Upper lobe of left lung (tissue), 6 donors: ENCODE measurements around the gene TLDC2. TPM values are rescaled to one million over a fixed set of nuclear protein-coding genes. Genes with fewer than 3 reads are reported as not detected.

Source experiments
- ATAC-seq, 2 donors: fragments of 200-7000 bp; cut with Tn5 transposase; one replicate each; pipeline ENCODE4 v1.9.1; 2022; ENCODE audit warnings: mild to moderate bottlenecking in 2 of 2, moderate library complexity in 2 of 2; ENCODE audit not compliant: low FRiP score in 2 of 2
- DNase-seq, 2 donors: peaks; one replicate each; pipeline ENCODE4 v3.0.0-alpha.2; 2019 to 2020
- H3K27ac ChIP-seq, 4 donors: fragments of 200-600 bp; sonication (generic); one replicate each; pipeline ENCODE4 v1.5.1; 2016 to 2019
- H3K27me3 ChIP-seq, 4 donors: fragments of 200-600 bp; sonication (generic); one replicate each; pipeline ENCODE4 v1.5.1; 2017 to 2019
- H3K36me3 ChIP-seq, 4 donors: fragments of 200-600 bp; sonication (generic); one replicate each; pipeline ENCODE4 v1.5.1; 2016 to 2019
- H3K4me1 ChIP-seq, 4 donors: fragments of 200-600 bp; sonication (generic); one replicate each; pipeline ENCODE4 v1.5.1; 2018 to 2019
- H3K4me3 ChIP-seq, 4 donors: fragments of 200-600 bp; sonication (generic); one replicate each; pipeline ENCODE4 v1.5.1; 2017 to 2019; ENCODE audit warnings: mild to moderate bottlenecking in 2 of 4, moderate library complexity in 1 of 4
- H3K9me3 ChIP-seq, 4 donors: fragments of 200-600 bp; sonication (generic); one replicate each; pipeline ENCODE4 v1.5.1; 2018 to 2019
- EP300 ChIP-seq, 4 donors: sonication (generic); formaldehyde crosslinking; IDR thresholded peaks; one replicate each; pipeline ENCODE4 v1.5.1; 2017; ENCODE audit warnings: antibody characterized with exemption in 4 of 4, control low read depth in 2 of 4
- POLR2A ChIP-seq, 4 donors: fragments of 450-650 bp; IDR thresholded peaks; one replicate each; pipeline ENCODE4 v1.5.1; 2016 to 2017; ENCODE audit warnings: antibody characterized with exemption in 4 of 4, mild to moderate bottlenecking in 2 of 4
- POLR2AphosphoS5 ChIP-seq, 2 donors: sonication (generic); formaldehyde crosslinking; IDR thresholded peaks; one replicate each; pipeline ENCODE4 v1.5.1; 2017; ENCODE audit warnings: antibody characterized with exemption in 2 of 2
- WGBS, 2 donors: methylation state at CpG; one replicate each; pipeline ENCODE4 v1.1.5; 2017 to 2018; 5-methylcytosine and 5-hydroxymethylcytosine counted together
- total RNA-seq, 6 donors: library from RNA; depleted of rRNA in 4 of 6; stranded (reverse); fragments of >200 nt in 4 of 6; gene quantifications; one replicate each; pipeline versions ENCODE4 v1.1.0 to v1.2.1, GENCODE V29; 2016 to 2021
- TF ChIP-seq, protein P1 (sequence below), 6 experiments: fragments of 450-650 bp in 4 of 6; fragments of 200-600 bp in 2 of 6; sonication (generic) in 2 of 6; IDR thresholded peaks; one replicate each; pipeline ENCODE4 v1.5.1; 2016 to 2019; ENCODE audit warnings: antibody characterized with exemption in 6 of 6
- donor health status: DM: no; HTN: no; CAD: no; lungs with moderate emphysema.
- donor health status: DM: no; HTN: yes; CAD: no; lungs with severe emphysema.

TLDC2 gene
- total RNA-seq, 6 donors from 2014 or later = 0.31 to 1.3 (median 0.61) TPM; not detected in 3

DNA sequence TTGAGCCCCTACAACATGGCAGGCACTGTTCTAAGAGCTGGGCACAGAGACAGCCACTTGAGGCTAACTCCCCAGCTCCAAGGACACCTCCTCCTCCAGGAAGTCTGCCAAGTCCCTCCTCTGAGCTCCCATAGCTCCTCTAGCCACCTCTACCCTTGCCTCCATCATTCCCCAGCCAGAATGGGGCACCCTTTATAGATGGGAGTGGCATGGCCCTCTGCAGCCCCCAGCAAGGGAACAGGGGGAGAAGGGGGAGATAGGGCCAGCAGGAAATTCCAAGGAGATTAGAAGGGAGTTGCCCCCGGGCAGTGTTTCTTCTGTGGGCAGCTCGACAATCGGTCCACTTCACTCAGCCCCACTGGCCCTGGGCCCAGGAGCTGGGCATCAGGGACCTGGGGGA, 19.7 kb upstream of the TLDC2 start:
- 40 to 52% methylated on average over 3 of the region's 3 CpGs for WGBS, 2 donors
- peaks cover 71 to 89% (median 81%) of the 10 kb centered on the region in 4 donors for H3K4me1 ChIP-seq
- no peak for DNase-seq
- TF ChIP-seq POLR2A (IDR thresholded peaks at IDR 0.05) = no peak
- ATAC-seq = no peak
- no peaks in the 10 kb centered on the region for H3K27me3 ChIP-seq
- peak overlapping the region; percentile 61 to 92 (median 77) for H3K27ac ChIP-seq
- H3K36me3 ChIP-seq = no peaks in the 10 kb centered on the region
- H3K4me3 ChIP-seq = no peak overlapping the region
- H3K9me3 ChIP-seq = no peaks in the 10 kb centered on the region

DNA sequence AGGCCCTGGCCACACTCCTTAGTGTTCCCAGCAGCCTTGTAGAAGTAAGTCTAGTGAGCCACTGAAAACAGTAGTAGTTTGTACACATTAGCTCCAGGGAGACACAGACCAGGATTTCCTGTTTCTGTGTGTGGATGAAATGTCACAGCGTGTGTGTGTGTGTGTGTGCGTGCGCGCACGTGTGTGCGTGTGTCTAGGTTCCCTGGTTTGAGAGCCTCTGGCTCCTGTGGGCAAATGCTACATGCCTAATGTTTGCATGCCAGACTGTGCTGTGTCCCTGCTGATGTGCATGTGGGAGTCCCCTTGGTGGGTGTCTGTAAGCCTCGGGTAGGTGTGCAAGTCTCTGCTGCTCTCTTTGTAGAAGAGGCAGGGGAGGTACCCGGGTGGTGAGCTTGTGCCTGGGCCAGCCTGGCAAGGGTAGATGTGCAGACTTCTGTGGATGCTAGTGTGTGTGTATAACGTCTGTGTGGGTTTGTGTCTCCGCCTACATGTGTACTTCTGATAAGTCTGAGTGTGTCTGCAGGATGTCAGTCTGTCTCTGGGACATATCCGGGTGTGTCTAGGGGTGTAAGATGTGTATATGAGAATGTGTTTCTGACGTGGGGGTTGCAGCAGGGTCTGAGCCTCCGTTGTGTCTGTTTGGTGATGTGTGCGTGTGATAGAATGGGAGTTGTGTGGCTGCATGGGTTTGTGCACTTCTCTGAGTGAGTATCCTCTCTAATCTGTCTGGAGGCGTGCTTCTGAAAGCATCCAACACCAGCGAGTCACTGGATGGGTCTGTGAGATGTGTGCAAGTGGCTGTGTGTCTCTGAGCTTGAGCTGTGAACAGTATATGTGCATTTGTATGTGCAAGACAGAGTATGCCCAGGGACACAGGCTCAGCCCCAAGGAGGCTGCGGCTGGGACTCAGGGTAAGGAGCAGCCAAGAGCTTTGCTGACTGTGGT, 19.0 kb upstream of the TLDC2 start:
- no peaks in the 10 kb centered on the region for H3K36me3 ChIP-seq
- H3K9me3 ChIP-seq = no peaks in the 10 kb centered on the region
- H3K27me3 ChIP-seq = no peaks in the 10 kb centered on the region
- H3K4me1 ChIP-seq = peaks cover 77 to 89% (median 85%) of the 10 kb centered on the region in 4 donors
- peak overlapping the region; percentile 61 to 92 (median 77) for H3K27ac ChIP-seq
- TF ChIP-seq, protein P1, sequence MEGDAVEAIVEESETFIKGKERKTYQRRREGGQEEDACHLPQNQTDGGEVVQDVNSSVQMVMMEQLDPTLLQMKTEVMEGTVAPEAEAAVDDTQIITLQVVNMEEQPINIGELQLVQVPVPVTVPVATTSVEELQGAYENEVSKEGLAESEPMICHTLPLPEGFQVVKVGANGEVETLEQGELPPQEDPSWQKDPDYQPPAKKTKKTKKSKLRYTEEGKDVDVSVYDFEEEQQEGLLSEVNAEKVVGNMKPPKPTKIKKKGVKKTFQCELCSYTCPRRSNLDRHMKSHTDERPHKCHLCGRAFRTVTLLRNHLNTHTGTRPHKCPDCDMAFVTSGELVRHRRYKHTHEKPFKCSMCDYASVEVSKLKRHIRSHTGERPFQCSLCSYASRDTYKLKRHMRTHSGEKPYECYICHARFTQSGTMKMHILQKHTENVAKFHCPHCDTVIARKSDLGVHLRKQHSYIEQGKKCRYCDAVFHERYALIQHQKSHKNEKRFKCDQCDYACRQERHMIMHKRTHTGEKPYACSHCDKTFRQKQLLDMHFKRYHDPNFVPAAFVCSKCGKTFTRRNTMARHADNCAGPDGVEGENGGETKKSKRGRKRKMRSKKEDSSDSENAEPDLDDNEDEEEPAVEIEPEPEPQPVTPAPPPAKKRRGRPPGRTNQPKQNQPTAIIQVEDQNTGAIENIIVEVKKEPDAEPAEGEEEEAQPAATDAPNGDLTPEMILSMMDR (IDR thresholded peaks at IDR 0.05) = no peak
- peak in 1 of 4 donors; percentile 16 for TF ChIP-seq EP300 (IDR thresholded peaks at IDR 0.05)
- TF ChIP-seq POLR2AphosphoS5 (IDR thresholded peaks at IDR 0.05) = peak; percentile 36 to 51
- no peak for TF ChIP-seq POLR2A (IDR thresholded peaks at IDR 0.05)
- H3K4me3 ChIP-seq = no peak overlapping the region
- peak in 1 of 2 donors; percentile 2 for ATAC-seq
- WGBS, 2 donors = 47 to 56% methylated on average over 15 to 17 of the region's 17 CpGs
- no peak for DNase-seq

DNA sequence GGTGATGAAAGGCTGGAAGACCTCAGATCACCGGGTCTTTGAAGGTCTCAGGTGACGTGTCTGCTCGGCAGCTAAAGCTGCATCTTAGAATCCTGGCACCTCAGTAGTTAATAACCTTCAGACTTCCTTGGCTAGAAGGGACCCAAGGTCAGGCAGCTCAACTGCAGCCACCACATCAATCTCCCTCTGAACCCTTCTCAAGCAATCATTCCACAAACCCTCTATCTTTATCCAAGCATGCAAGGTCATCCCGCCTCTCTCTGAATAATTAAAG, 16.7 kb upstream of the TLDC2 start:
- 66 to 89% methylated on average over 4 of the region's 4 CpGs for WGBS, 2 donors
- DNase-seq (no peak), ATAC-seq (no peak)
- Histone ChIP-seq H3K27me3 (no peaks in the 10 kb centered on the region), H3K9me3 (no peaks in the 10 kb centered on the region), H3K4me3 (no peak overlapping the region), H3K4me1 (peaks cover 68 to 81% (median 74%) of the 10 kb centered on the region in 4 donors), H3K36me3 (no peaks in the 10 kb centered on the region), H3K27ac (peak overlapping the region in 3 of 4 donors; percentile 7 to 93 (median 88))
- TF ChIP-seq POLR2A (IDR thresholded peaks at IDR 0.05) (no peak), POLR2AphosphoS5 (IDR thresholded peaks at IDR 0.05) (no peak), EP300 (IDR thresholded peaks at IDR 0.05) (no peak)
- TF ChIP-seq, protein P1 (IDR thresholded peaks at IDR 0.05) = no peak

DNA sequence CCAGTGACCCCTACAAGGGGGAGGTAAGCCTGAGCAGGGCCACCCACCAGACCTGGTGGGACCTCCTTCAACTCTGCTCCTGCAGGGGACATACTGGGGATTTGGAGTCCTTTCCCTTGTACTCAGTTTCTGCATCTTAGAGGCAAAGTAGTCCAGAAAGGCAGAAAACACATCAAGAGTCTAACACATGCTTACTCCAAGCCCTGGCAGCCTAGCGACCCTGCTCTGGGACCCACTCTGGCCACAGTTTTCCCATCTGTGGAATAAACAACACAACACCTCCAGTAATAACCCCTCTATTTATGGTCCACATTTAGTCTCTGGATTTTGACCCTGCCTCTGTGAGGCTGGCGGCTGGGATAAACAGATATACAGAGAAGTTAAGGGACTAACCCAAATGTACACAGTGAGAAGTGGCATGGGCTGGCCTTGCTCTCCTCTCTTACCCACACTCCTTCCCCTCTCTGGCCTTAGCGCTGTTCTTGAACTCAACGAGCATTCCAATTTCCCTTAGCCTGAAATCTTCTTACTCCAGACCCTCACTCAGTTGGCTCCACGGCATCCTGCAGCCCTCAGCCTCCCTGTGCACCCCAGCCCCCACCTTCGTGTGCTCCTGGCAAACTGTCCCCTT, 16.1 kb upstream of the TLDC2 start:
- no peaks in the 10 kb centered on the region for H3K27me3 ChIP-seq
- H3K4me3 ChIP-seq = peak overlapping the region in 1 of 4 donors; percentile 3
- no peaks in the 10 kb centered on the region for H3K9me3 ChIP-seq
- TF ChIP-seq POLR2A (IDR thresholded peaks at IDR 0.05) (no peak), POLR2AphosphoS5 (IDR thresholded peaks at IDR 0.05) (no peak), EP300 (IDR thresholded peaks at IDR 0.05) (no peak)
- TF ChIP-seq, protein P1 (IDR thresholded peaks at IDR 0.05) = no peak
- DNase-seq (no peak), ATAC-seq (no peak)
- no peaks in the 10 kb centered on the region for H3K36me3 ChIP-seq
- peaks cover 67 to 81% (median 72%) of the 10 kb centered on the region in 4 donors for H3K4me1 ChIP-seq
- 53 to 63% methylated on average over 6 of the region's 6 CpGs for WGBS, 2 donors
- peak overlapping the region; percentile 7 to 93 (median 62) for H3K27ac ChIP-seq

DNA sequence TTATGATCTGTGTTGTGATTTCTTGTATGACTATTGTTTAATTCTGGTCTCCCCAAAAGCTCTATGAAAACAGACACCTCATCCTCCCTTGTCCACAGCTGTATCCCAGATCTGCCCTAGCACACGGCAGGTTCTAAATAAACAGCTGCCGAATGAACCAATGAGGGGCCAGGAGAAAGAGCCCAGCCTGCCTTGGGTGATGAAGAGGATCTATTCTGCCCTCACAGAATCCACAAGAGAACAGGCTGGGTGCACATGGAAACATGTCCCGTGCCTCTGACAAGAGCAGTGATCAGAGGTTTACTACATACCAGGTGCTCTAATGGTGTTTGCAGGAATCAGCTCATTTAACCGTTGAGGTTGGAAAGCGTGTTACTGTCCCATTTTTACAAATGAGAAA, 15.6 kb upstream of the TLDC2 start:
- H3K9me3 ChIP-seq = no peaks in the 10 kb centered on the region
- ATAC-seq (no peak), DNase-seq (no peak)
- peak overlapping the region; percentile 35 to 93 (median 88) for H3K27ac ChIP-seq
- TF ChIP-seq, protein P1 (IDR thresholded peaks at IDR 0.05) = no peak
- TF ChIP-seq EP300 (IDR thresholded peaks at IDR 0.05) (no peak), POLR2A (IDR thresholded peaks at IDR 0.05) (no peak), POLR2AphosphoS5 (IDR thresholded peaks at IDR 0.05) (no peak)
- H3K4me1 ChIP-seq = peaks cover 62 to 77% (median 68%) of the 10 kb centered on the region in 4 donors
- 66 to 72% methylated on average over 5 of the region's 5 CpGs for WGBS, 2 donors
- peak overlapping the region in 1 of 4 donors; percentile 3 for H3K4me3 ChIP-seq
- H3K27me3 ChIP-seq = no peaks in the 10 kb centered on the region
- H3K36me3 ChIP-seq = no peaks in the 10 kb centered on the region
